ENCODE measurements around the gene MT1F. TPM values are rescaled to one million over a fixed set of nuclear protein-coding genes. Genes with fewer than 3 reads are reported as not detected.

Gene MT1F
- total and polyA plus RNA-seq, 9 of the 15 experiments (the other 6 are each of a cell fraction or from before 2014, with no cell fraction given) = 0.18 to 0.68 (median 0.29) TPM; not detected in 5

DNA sequence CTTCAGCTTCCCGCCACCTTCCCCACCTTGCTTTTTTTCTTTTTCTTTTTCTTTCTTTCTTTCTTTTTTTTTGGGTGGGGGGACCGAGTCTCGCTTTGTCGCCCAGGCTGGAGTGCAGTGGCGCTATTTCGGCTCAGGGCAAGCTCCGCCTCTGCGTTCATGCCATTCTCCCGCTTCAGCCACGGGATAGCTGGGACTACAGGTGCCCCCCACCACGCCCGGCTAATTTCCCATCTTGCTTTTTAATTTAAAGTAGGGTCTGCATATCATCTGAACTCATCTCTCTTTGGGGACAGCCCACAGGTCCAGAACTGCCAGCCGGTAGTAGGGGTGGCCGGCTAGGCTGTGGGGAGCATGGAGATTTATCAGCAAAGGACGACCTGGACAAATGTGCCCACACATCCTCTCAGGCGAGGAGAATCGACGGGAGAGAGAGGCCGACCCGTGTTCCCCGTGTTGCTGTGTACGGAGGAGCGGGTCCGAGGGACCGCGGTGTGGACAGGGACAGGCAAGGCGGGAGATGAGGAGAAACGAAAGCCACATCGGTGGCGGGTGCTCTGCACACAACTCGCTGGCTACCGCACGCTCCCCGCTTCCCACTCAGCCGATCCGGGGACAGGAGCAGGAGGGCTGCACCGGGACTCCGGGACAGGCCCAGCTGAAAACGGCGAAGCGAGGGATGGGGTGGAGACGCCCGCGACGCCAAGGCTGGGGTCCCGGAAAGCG is 22.9 kb upstream of the MT1F start:
- intact Hi-C loops (cut with micrococcal nuclease) = no loop called here
- no peak overlapping the region for H3K4me3 ChIP-seq
- TF ChIP-seq MTA1 (IDR thresholded peaks at IDR 0.05; ENCODE audit: borderline replicate concordance) (no peak), BRD4 (IDR thresholded peaks at IDR 0.05) (no peak), ZNF311 (CRISPR knock-in tag; IDR thresholded peaks at IDR 0.05) (no peak), FOXM1 (IDR thresholded peaks at IDR 0.05; ENCODE audit: low read depth) (no peak), FOXM1 (CRISPR knock-in tag; IDR thresholded peaks at IDR 0.05; ENCODE audit: low read depth) (no peak), HSF4 (CRISPR knock-in tag; IDR thresholded peaks at IDR 0.05; ENCODE audit: borderline replicate concordance) (no peak), MTF1 (CRISPR knock-in tag; IDR thresholded peaks at IDR 0.05; ENCODE audit: borderline replicate concordance) (no peak), ZBTB1 (CRISPR knock-in tag; IDR thresholded peaks at IDR 0.05; ENCODE audit: borderline replicate concordance, low read depth) (no peak)
- TF ChIP-seq, protein P1, sequence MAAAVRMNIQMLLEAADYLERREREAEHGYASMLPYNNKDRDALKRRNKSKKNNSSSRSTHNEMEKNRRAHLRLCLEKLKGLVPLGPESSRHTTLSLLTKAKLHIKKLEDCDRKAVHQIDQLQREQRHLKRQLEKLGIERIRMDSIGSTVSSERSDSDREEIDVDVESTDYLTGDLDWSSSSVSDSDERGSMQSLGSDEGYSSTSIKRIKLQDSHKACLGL (CRISPR knock-in tag; IDR thresholded peaks at IDR 0.05; ENCODE audit: borderline replicate concordance, poor library complexity, severe bottlenecking) = no peak
- TF ChIP-seq, protein P2, sequence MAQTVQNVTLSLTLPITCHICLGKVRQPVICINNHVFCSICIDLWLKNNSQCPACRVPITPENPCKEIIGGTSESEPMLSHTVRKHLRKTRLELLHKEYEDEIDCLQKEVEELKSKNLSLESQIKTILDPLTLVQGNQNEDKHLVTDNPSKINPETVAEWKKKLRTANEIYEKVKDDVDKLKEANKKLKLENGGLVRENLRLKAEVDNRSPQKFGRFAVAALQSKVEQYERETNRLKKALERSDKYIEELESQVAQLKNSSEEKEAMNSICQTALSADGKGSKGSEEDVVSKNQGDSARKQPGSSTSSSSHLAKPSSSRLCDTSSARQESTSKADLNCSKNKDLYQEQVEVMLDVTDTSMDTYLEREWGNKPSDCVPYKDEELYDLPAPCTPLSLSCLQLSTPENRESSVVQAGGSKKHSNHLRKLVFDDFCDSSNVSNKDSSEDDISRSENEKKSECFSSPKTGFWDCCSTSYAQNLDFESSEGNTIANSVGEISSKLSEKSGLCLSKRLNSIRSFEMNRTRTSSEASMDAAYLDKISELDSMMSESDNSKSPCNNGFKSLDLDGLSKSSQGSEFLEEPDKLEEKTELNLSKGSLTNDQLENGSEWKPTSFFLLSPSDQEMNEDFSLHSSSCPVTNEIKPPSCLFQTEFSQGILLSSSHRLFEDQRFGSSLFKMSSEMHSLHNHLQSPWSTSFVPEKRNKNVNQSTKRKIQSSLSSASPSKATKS (CRISPR knock-in tag; IDR thresholded peaks at IDR 0.05) = no peak
- TF ChIP-seq, protein P3, sequence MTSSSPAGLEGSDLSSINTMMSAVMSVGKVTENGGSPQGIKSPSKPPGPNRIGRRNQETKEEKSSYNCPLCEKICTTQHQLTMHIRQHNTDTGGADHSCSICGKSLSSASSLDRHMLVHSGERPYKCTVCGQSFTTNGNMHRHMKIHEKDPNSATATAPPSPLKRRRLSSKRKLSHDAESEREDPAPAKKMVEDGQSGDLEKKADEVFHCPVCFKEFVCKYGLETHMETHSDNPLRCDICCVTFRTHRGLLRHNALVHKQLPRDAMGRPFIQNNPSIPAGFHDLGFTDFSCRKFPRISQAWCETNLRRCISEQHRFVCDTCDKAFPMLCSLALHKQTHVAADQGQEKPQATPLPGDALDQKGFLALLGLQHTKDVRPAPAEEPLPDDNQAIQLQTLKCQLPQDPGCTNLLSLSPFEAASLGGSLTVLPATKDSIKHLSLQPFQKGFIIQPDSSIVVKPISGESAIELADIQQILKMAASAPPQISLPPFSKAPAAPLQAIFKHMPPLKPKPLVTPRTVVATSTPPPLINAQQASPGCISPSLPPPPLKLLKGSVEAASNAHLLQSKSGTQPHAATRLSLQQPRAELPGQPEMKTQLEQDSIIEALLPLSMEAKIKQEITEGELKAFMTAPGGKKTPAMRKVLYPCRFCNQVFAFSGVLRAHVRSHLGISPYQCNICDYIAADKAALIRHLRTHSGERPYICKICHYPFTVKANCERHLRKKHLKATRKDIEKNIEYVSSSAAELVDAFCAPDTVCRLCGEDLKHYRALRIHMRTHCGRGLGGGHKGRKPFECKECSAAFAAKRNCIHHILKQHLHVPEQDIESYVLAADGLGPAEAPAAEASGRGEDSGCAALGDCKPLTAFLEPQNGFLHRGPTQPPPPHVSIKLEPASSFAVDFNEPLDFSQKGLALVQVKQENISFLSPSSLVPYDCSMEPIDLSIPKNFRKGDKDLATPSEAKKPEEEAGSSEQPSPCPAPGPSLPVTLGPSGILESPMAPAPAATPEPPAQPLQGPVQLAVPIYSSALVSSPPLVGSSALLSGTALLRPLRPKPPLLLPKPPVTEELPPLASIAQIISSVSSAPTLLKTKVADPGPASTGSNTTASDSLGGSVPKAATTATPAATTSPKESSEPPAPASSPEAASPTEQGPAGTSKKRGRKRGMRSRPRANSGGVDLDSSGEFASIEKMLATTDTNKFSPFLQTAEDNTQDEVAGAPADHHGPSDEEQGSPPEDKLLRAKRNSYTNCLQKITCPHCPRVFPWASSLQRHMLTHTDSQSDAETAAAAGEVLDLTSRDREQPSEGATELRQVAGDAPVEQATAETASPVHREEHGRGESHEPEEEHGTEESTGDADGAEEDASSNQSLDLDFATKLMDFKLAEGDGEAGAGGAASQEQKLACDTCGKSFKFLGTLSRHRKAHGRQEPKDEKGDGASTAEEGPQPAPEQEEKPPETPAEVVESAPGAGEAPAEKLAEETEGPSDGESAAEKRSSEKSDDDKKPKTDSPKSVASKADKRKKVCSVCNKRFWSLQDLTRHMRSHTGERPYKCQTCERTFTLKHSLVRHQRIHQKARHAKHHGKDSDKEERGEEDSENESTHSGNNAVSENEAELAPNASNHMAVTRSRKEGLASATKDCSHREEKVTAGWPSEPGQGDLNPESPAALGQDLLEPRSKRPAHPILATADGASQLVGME (CRISPR knock-in tag; IDR thresholded peaks at IDR 0.05) = no peak
- TF ChIP-seq, protein P4, sequence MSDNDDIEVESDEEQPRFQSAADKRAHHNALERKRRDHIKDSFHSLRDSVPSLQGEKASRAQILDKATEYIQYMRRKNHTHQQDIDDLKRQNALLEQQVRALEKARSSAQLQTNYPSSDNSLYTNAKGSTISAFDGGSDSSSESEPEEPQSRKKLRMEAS (CRISPR knock-in tag; IDR thresholded peaks at IDR 0.05) = no peak
- no peak overlapping the region for H2AFZ ChIP-seq (ENCODE audit: low read depth, low read length)
- H3K9ac ChIP-seq (ENCODE audit: insufficient read depth in 1 of 2, low read depth in 2 of 2, low read length in 2 of 2) = no peak overlapping the region
- H3K27me3 ChIP-seq (ENCODE audit: control insufficient read depth in 2 of 2, insufficient read depth in 2 of 2, low read length in 2 of 2) = peaks cover 47 to 86% of the 10 kb centered on the region in 2 experiments
- H3K4me1 ChIP-seq (replicated peaks in 1 of 2; ENCODE audit: control insufficient read depth in 2 of 2, insufficient read depth in 2 of 2, low read length in 2 of 2) = peaks cover 0 to 23% of the 10 kb centered on the region in 2 experiments; a peak in 2 of 5 replicates
- BruUV-seq (replicated peaks) = no TSS peak
- DNase-seq (ENCODE audit: extremely low read depth in 1 of 4, low spot score in 3 of 4) = no peak
- H4K20me1 ChIP-seq (replicated peaks; ENCODE audit: control insufficient read depth, insufficient read depth, low read length) = 0 out of 2 replicates have a peak, but pooled peaks cover 7% of the 10 kb centered on the region
- POLR2A ChIA-PET = no interaction called here
- no peak overlapping the region for H3K4me2 ChIP-seq (ENCODE audit: insufficient read depth, low read length)
- no peaks in the 10 kb centered on the region for H3K36me3 ChIP-seq (ENCODE audit: control insufficient read depth, insufficient read depth, low read length)
- no peak overlapping the region for H3K27ac ChIP-seq (ENCODE audit: extremely low read depth, low read depth, low read length)
- in situ Hi-C loops (cut with MboI) = no loop called here
- FAIRE-seq = no peak
- no peaks in the 10 kb centered on the region for H3K79me2 ChIP-seq (ENCODE audit: control insufficient read depth, insufficient read depth, low read length)
- H3K9me3 ChIP-seq (replicated peaks; ENCODE audit: control insufficient read depth, insufficient read depth, low read depth, low read length) = no peaks in the 10 kb centered on the region
- WGBS (ENCODE audit: insufficient coverage, low coverage, missing lambda C conversion rate) = 2% methylated on average over 44 of the region's 47 CpGs
- no peaks in the 10 kb centered on the region for H3K9me1 ChIP-seq (ENCODE audit: control insufficient read depth, insufficient read depth, low read length)
- CTCF ChIA-PET (ENCODE audit: low intra/inter-chr PET ratio) = no interaction called here
- ATAC-seq = no peak
